ENCODE results near the gene C1GALT1C1.

DNA sequence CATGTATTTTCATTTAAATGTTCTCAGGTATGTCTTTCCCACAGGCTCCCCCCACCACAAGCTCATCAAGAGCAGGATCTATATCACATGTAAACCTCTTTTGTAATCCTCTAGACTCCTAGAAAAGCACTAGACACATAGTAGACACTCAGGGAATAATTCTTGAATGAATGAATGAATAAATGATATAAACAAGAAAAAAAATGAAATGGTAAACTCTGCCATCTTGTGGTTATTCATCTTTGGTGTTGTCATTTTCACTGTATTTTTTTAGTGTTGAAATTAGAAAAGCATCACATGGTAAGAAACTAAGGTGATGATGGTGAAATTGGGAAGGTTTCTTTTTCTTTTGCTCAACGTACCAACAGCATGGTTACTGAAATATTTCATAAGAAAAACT, 34.2 kb upstream of the C1GALT1C1 start:
- TF ChIP-seq YY1 (IDR thresholded peaks at IDR 0.05; ENCODE audit: insufficient read depth, insufficient read length) (no peak), ZNF274 (IDR thresholded peaks at IDR 0.05; ENCODE audit: low read depth, low read length) (no peak)

Data from NT2/D1 (cell line).